IMR-90 (cell line): Measurements from ENCODE around the gene PRICKLE2. TPM values are rescaled to one million over a fixed set of nuclear protein-coding genes. Genes with fewer than 3 reads are reported as not detected.

Source experiments
- ATAC-seq: fragments of 200-7000 bp; cut with Tn5 transposase; 2 replicates; pipeline ENCODE4 v1.9.1; 2020; ENCODE audit warnings: low read depth, mild to moderate bottlenecking, moderate library complexity
- BruUV-seq: library from RNA; stranded (reverse); fragments of 400-500 nt; replicated peaks from 2 replicates; lab custom pipeline; 2021; lab: Mats Ljungman, UMichigan
- CTCF ChIA-PET: fragments of 300-600 bp; formaldehyde crosslinking; extraction: SDS; loops from one replicate; lab custom pipeline; 2021; ENCODE audit warnings: antibody characterized with exemption; lab: Yijun Ruan, JAX
- POLR2A ChIA-PET: fragments of 300-600 bp; sonication (Branson Sonifier 250); formaldehyde crosslinking; loops from one replicate; lab custom pipeline; 2022; ENCODE audit warnings: antibody characterized with exemption; ENCODE audit not compliant: unreplicated experiment; lab: Charles Lee
- DNase-seq: peaks from one replicate; pipeline ENCODE4 v3.0.0; 2013
- H2AFZ ChIP-seq: replicated peaks from 2 replicates; pipeline ENCODE3; 2013; ENCODE audit warnings: low read length, mild to moderate bottlenecking; ENCODE audit not compliant: poor library complexity
- H2AK5ac ChIP-seq: 2 replicates; pipeline ENCODE4 v1.6.1; 2013; ENCODE audit warnings: low read depth, low read length, inconsistent platforms
- H2AK9ac ChIP-seq: replicated peaks from 2 replicates; pipeline ENCODE3; 2013; ENCODE audit warnings: mild to moderate bottlenecking, low read depth, low read length, moderate library complexity; ENCODE audit not compliant: poor library complexity
- H2BK120ac ChIP-seq: 2 replicates; pipeline ENCODE4 v1.6.1; 2013; ENCODE audit warnings: low read depth, low read length, inconsistent platforms
- H2BK15ac ChIP-seq: 3 replicates; pipeline ENCODE4 v1.6.1; 2013; ENCODE audit warnings: low read depth, low read length, inconsistent platforms
- H2BK20ac ChIP-seq: 2 replicates; pipeline ENCODE4 v1.6.1; 2013; ENCODE audit warnings: low read depth, mild to moderate bottlenecking, inconsistent platforms, low read length, moderate library complexity
- H2BK5ac ChIP-seq: 2 replicates; pipeline ENCODE4 v1.6.1; 2013; ENCODE audit warnings: mild to moderate bottlenecking, low read depth, low read length, inconsistent platforms; ENCODE audit not compliant: poor library complexity, severe bottlenecking
- H3K14ac ChIP-seq: replicated peaks from 2 replicates; pipeline ENCODE4 v1.6.1; 2013; ENCODE audit warnings: low read depth, low read length, inconsistent platforms
- H3K18ac ChIP-seq: 2 replicates; pipeline ENCODE4 v1.6.1; 2013; ENCODE audit warnings: low read depth, low read length, control low read depth
- H3K23ac ChIP-seq: 2 replicates; pipeline ENCODE4 v1.6.1; 2013; ENCODE audit warnings: low read depth, low read length, inconsistent platforms
- H3K27ac ChIP-seq: 2 replicates; pipeline ENCODE4 v1.5.1; 2013; ENCODE audit warnings: mild to moderate bottlenecking, control low read depth, low read length; ENCODE audit not compliant: insufficient read depth
- H3K27me3 ChIP-seq: 2 replicates; pipeline ENCODE4 v1.6.1; 2013; ENCODE audit warnings: low read length; ENCODE audit not compliant: control insufficient read depth, insufficient read depth
- H3K36me3 ChIP-seq: 2 replicates; pipeline ENCODE4 v1.6.1; 2013; ENCODE audit warnings: low read length, mixed read lengths; ENCODE audit not compliant: control insufficient read depth, insufficient read depth
- H3K4ac ChIP-seq: 2 replicates; pipeline ENCODE4 v1.6.1; 2013; ENCODE audit warnings: low read depth, low read length, inconsistent platforms
- H3K4me1 ChIP-seq: 2 replicates; pipeline ENCODE4 v1.6.1; 2013; ENCODE audit warnings: low read length, mixed read lengths; ENCODE audit not compliant: control insufficient read depth, insufficient read depth
- H3K4me2 ChIP-seq: 2 replicates; pipeline ENCODE4 v1.6.1; 2013; ENCODE audit warnings: low read depth, mild to moderate bottlenecking, control low read depth, low read length, moderate library complexity
- H3K4me3 ChIP-seq: 2 replicates; pipeline ENCODE4 v1.5.1; 2013; ENCODE audit warnings: low read depth, mild to moderate bottlenecking, control low read depth, low read length, moderate library complexity; ENCODE audit not compliant: insufficient read depth
- H3K56ac ChIP-seq: 2 replicates; pipeline ENCODE4 v1.6.1; 2013; ENCODE audit warnings: low read length, inconsistent platforms; ENCODE audit not compliant: insufficient read depth; ENCODE audit errors: extremely low read depth
- H3K79me1 ChIP-seq, 2 experiments: 2 replicates each; pipeline ENCODE4 v1.6.1; 2013; ENCODE audit warnings: low read length in 2 of 2, inconsistent platforms in 1 of 2, low read depth in 1 of 2
- H3K9ac ChIP-seq: 2 replicates; pipeline ENCODE4 v1.6.1; 2013; ENCODE audit warnings: low read depth, low read length, control low read depth
- H3K9me1 ChIP-seq: 2 replicates; pipeline ENCODE4 v1.6.1; 2013; ENCODE audit warnings: low read length, inconsistent platforms; ENCODE audit not compliant: insufficient read depth
- H3K9me3 ChIP-seq: 2 replicates; pipeline ENCODE4 v1.6.1; 2013; ENCODE audit warnings: low read length; ENCODE audit not compliant: control insufficient read depth, insufficient read depth
- H4K20me1 ChIP-seq: 2 replicates; pipeline ENCODE4 v1.6.1; 2013; ENCODE audit warnings: low read length, inconsistent platforms; ENCODE audit not compliant: insufficient read depth
- H4K5ac ChIP-seq: 2 replicates; pipeline ENCODE4 v1.6.1; 2013; ENCODE audit warnings: mild to moderate bottlenecking, low read depth, low read length, control low read depth
- H4K8ac ChIP-seq, 2 experiments: 2 replicates each; pipeline ENCODE4 v1.6.1; 2013; ENCODE audit warnings: low read depth in 2 of 2, low read length in 2 of 2, control low read depth in 1 of 2, inconsistent platforms in 1 of 2
- H4K91ac ChIP-seq: 2 replicates; pipeline ENCODE4 v1.6.1; 2013; ENCODE audit warnings: low read depth, low read length, inconsistent platforms; ENCODE audit not compliant: insufficient read depth
- BHLHE40 ChIP-seq: fragments of 150-350 bp; IDR thresholded peaks from 2 replicates; pipeline ENCODE4 v1.6.1; 2016; ENCODE audit warnings: mild to moderate bottlenecking, low read depth, low read length
- WGBS, 2 experiments: methylation state at CpG; one replicate each; pipeline versions ENCODE4 v1.1.5 to v1.1.7; 2013; ENCODE audit warnings: missing lambda C conversion rate in 2 of 2; ENCODE audit not compliant: insufficient read length in 1 of 2; ENCODE audit errors: extremely low coverage in 2 of 2; 5-methylcytosine and 5-hydroxymethylcytosine counted together
- dilution Hi-C: fragments of 300-500 bp; cut with HindIII; formaldehyde crosslinking; loops from one replicate; pipeline ENCODE4 v1.14.3; 2018; ENCODE audit warnings: low sequenced_read_pairs; ENCODE audit not compliant: unreplicated experiment
- in situ Hi-C: fragments of 300-500 bp; cut with MboI; formaldehyde crosslinking; loops from 3 replicates; pipeline ENCODE4 v1.14.3; 2019; ENCODE audit warnings: low sequenced_read_pairs, inconsistent platforms, mixed read lengths
- intact Hi-C: fragments of 100-400 bp; cut with micrococcal nuclease; formaldehyde crosslinking; loops from 2 replicates; pipeline ENCODE4 v1.10.0; 2022
- polyA plus RNA-seq, 3 experiments: library from polyadenylated mRNA; depleted of rRNA; stranded (reverse); fragments of >200 nt; gene quantifications; 2 replicates each; pipeline ENCODE4 v1.2.3, GENCODE V29; 2012; ENCODE audit warnings: low replicate concordance in 1 of 3
- total RNA-seq: library from RNA; depleted of rRNA; stranded (reverse); fragments of >200 nt; gene quantifications from 2 replicates; pipeline ENCODE4 v1.2.3, GENCODE V29; 2012

Gene PRICKLE2
- total and polyA plus RNA-seq, 2 of the 4 experiments (the other 2 are of a cell fraction), result 4.1 to 14.2 TPM

DNA sequence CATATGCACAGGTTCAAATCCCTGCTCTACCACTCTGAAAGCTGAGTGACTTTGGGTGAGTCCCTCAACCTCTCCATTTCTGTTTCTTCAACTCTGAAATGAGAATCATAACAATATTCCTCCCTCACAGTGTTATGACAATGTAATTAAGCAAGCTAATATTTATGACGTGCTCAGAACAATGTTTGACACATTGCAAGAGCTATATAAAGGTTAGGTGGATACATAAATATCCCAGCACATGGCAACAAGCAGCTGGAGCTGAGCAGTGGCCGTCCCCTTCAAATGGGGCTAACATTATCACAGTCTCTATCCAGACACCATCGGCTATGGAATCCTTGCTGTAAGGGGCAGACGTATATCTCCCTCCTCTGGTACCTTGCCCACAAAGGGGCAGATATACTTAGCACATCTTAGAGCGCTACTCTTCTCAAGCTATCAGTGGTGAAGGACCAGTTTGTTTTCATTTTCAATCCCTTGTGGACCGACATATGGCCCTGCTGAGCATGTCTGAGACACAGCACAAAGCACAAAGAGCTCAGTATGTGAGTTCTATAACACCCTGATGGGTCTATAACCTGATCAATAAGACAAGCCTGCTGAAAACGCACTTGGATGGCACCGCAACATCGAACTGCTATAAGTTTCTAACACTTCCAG, 80.9 kb downstream of the PRICKLE2 start:
- H3K4me2 ChIP-seq, result no peak overlapping the region
- H3K79me1 ChIP-seq, result peaks cover 39 to 76% of the 10 kb centered on the region in 2 experiments
- no peak for DNase-seq
- peak overlapping the region; percentile 50 for H2BK20ac ChIP-seq
- peak overlapping the region in 1 of 2 experiments; percentile 76; a peak in 2 of 4 replicates for H4K8ac ChIP-seq
- no TSS peak for BruUV-seq
- peak overlapping the region; percentile 68 for H3K4ac ChIP-seq
- no peak overlapping the region for H3K9ac ChIP-seq
- WGBS, 2 experiments, result 79% methylated on average over 2 of the region's 9 CpGs; no CpG with 5 or more reads in 1 of the 2 experiments
- H3K23ac ChIP-seq, result peak overlapping the region; percentile 59; the same call in 1 of the 2 replicates
- H2AFZ ChIP-seq, result no peak overlapping the region
- H2AK5ac ChIP-seq, result peak overlapping the region; percentile 25
- H3K27me3 ChIP-seq, result no peaks in the 10 kb centered on the region
- 0 out of 3 replicates have a peak overlapping the region, but pooled peaks have one; percentile 8 for H2BK15ac ChIP-seq
- TF ChIP-seq BHLHE40, result no peak
- no peak overlapping the region; the same call in 1 of the 2 replicates for H3K18ac ChIP-seq
- peaks cover 41% of the 10 kb centered on the region for H3K36me3 ChIP-seq
- intact Hi-C loops (loop anchor here (5.0 kb wide), 1 partner anchor 112 kb away; no protein-coding TSS in a partner anchor), dilution Hi-C loops (no loop called here), in situ Hi-C loops (no loop called here)
- peak overlapping the region; percentile 0; the same call in 1 of the 2 replicates for H4K5ac ChIP-seq
- H3K9me3 ChIP-seq, result no peaks in the 10 kb centered on the region
- POLR2A ChIA-PET, result no interaction called here
- peak overlapping the region; percentile 52; the same call in 1 of the 2 replicates for H2BK120ac ChIP-seq
- ATAC-seq, result no peak
- H3K4me3 ChIP-seq, result no peak overlapping the region
- H3K14ac ChIP-seq, result peak overlapping the region; percentile 5
- peak overlapping the region; percentile 65; the same call in 1 of the 2 replicates for H4K91ac ChIP-seq
- peaks cover 12% of the 10 kb centered on the region for H4K20me1 ChIP-seq
- no peak overlapping the region for H3K56ac ChIP-seq
- CTCF ChIA-PET, result interaction anchor here (0.8 kb wide), 1 partner anchor 251 kb away, joined by 3 read pairs; no protein-coding TSS in a partner anchor
- H2AK9ac ChIP-seq, result peak overlapping the region; percentile 70
- no peak overlapping the region for H3K27ac ChIP-seq
- H3K9me1 ChIP-seq, result peaks cover 30% of the 10 kb centered on the region
- no peak overlapping the region for H2BK5ac ChIP-seq
- H3K4me1 ChIP-seq, result peaks cover 11% of the 10 kb centered on the region
